ENCODE results near the gene PKHD1.

PKHD1 gene

GRCh38 chr6:51618563-51618962, 468.9 kb downstream of the PKHD1 start:
- no peak for DNase-seq
- ATAC-seq, result no peak

- ATAC-seq, result no peak
Observed at GRCh38 chr6:51617751-51618150, 469.7 kb downstream of the PKHD1 start.

GRCh38 chr6:51616243-51616642, 471.2 kb downstream of the PKHD1 start:
- DNase-seq, result no peak
- no peak for ATAC-seq

More at GRCh38 chr6:51617751-51618150, 469.7 kb downstream of the PKHD1 start:
- no peak for DNase-seq

- ATAC-seq, result no peak
Observed at GRCh38 chr6:51614725-51615124, 472.7 kb downstream of the PKHD1 start.

GRCh38 chr6:51613558-51613957, 473.9 kb downstream of the PKHD1 start:
- no peak for DNase-seq
- no peak for ATAC-seq

More at GRCh38 chr6:51614725-51615124, 472.7 kb downstream of the PKHD1 start:
- DNase-seq, result no peak

- no peak for ATAC-seq
- no peak for DNase-seq
Observed at GRCh38 chr6:51608932-51609331, 478.5 kb downstream of the PKHD1 start.

- DNase-seq, result no peak
- no peak for ATAC-seq
Observed at GRCh38 chr6:51608383-51608782, 479.0 kb downstream of the PKHD1 start.

GRCh38 chr6:51600514-51600913, 486.9 kb downstream of the PKHD1 start:
- DNase-seq (no peak), ATAC-seq (no peak)

GRCh38 chr6:51598171-51598570, 489.2 kb downstream of the PKHD1 start:
- no peak for DNase-seq

GRCh38 chr6:51594981-51595380, 492.4 kb downstream of the PKHD1 start:
- ATAC-seq, result no peak

More at GRCh38 chr6:51598171-51598570, 489.2 kb downstream of the PKHD1 start:
- ATAC-seq, result no peak

GRCh38 chr6:51585264-51585663, 502.1 kb downstream of the PKHD1 start:
- DNase-seq (no peak), ATAC-seq (no peak)

More at GRCh38 chr6:51594981-51595380, 492.4 kb downstream of the PKHD1 start:
- DNase-seq, result no peak

GRCh38 chr6:51584163-51584562, 503.2 kb downstream of the PKHD1 start:
- DNase-seq, result no peak
- no peak for ATAC-seq

GRCh38 chr6:51578994-51579393, 508.4 kb downstream of the PKHD1 start:
- DNase-seq (no peak), ATAC-seq (no peak)

- no peak for ATAC-seq
- no peak for DNase-seq
Observed at GRCh38 chr6:51578362-51578761, 509.1 kb downstream of the PKHD1 start.

- no peak for ATAC-seq
- no peak for DNase-seq
Observed at GRCh38 chr6:51574040-51574439, 513.4 kb downstream of the PKHD1 start.

- no peak for ATAC-seq
- DNase-seq, result no peak
Observed at GRCh38 chr6:51571168-51571567, 516.2 kb downstream of the PKHD1 start.

- ATAC-seq (no peak), DNase-seq (no peak)
Observed at GRCh38 chr6:51570168-51570921, 517.1 kb downstream of the PKHD1 start.

GRCh38 chr6:51569594-51569993, 517.8 kb downstream of the PKHD1 start:
- DNase-seq, result no peak
- ATAC-seq, result no peak

- no peak for ATAC-seq
- DNase-seq, result no peak
Observed at GRCh38 chr6:51568771-51569170, 518.6 kb downstream of the PKHD1 start.

GRCh38 chr6:51565472-51565871, 521.9 kb downstream of the PKHD1 start:
- DNase-seq, result no peak
- no peak for ATAC-seq

All from stimulated activated naive CD8-positive, alpha-beta T cell treated with anti-CD3 and anti-CD28 coated beads, Interleukin-15, Interleukin-2, amounts not matched to agents 100 U/mL and 50 U/mL, for 24 hours (primary cell).